SK-N-SH (cell line): Measurements from ENCODE around the gene RBM38. TPM values are rescaled to one million over a fixed set of nuclear protein-coding genes. Genes with fewer than 3 reads are reported as not detected.

Experiments used
- CTCF ChIA-PET: fragments of 300-600, 350-600 bp; formaldehyde crosslinking; extraction: SDS; loops from one replicate; lab custom pipeline; 2021; lab: Yijun Ruan, JAX
- POLR2A ChIA-PET: fragments of 350-600 bp; sonication (Branson Sonifier 250); formaldehyde crosslinking; extraction: SDS; loops from one replicate; lab custom pipeline; 2020; ENCODE audit warnings: antibody characterized with exemption, inconsistent platforms; lab: Yijun Ruan, JAX
- DNase-seq: peaks from one replicate; pipeline ENCODE4 v3.0.0; 2012
- H2AFZ ChIP-seq: fragments of 200-600 bp; sonication (generic); 2 replicates; pipeline ENCODE4 v1.8.1; 2016; ENCODE audit warnings: antibody characterized with exemption, mild to moderate bottlenecking, low read depth
- H3F3A ChIP-seq: fragments of 200-600 bp; sonication (generic); replicated peaks from 2 replicates; pipeline ENCODE3; 2016; ENCODE audit warnings: antibody characterized with exemption, mild to moderate bottlenecking; ENCODE audit not compliant: insufficient read depth
- H3K27ac ChIP-seq, 2 experiments: fragments of 200-500 bp in 1 of 2; fragments of 200-600 bp in 1 of 2; sonication (Bioruptor generic) in 1 of 2; sonication (generic), shearing (Covaris generic) in 1 of 2; 2 replicates each; pipeline versions ENCODE4 v1.5.1 to v1.6.1; 2014 to 2016; ENCODE audit warnings: low read depth in 2 of 2, inconsistent platforms in 1 of 2, low read length in 1 of 2, mild to moderate bottlenecking in 1 of 2, mixed read lengths in 1 of 2
- H3K27me3 ChIP-seq: fragments of 200-600 bp; sonication (generic), shearing (Covaris generic); 2 replicates; pipeline ENCODE4 v1.6.1; 2016; ENCODE audit warnings: mixed run types; ENCODE audit not compliant: insufficient read depth
- H3K36me3 ChIP-seq, 2 experiments: fragments of 200-500 bp in 1 of 2; fragments of 200-600 bp in 1 of 2; sonication (Bioruptor generic) in 1 of 2; sonication (generic) in 1 of 2; replicated peaks in 1 of 2; 2 replicates each; pipeline versions ENCODE3 to v1.5.1; 2014 to 2016; ENCODE audit warnings: low read length in 1 of 2, mild to moderate bottlenecking in 1 of 2; ENCODE audit not compliant: insufficient read depth in 2 of 2, control insufficient read depth in 1 of 2
- H3K4me1 ChIP-seq, 2 experiments: fragments of 200-500 bp in 1 of 2; fragments of 200-600 bp in 1 of 2; sonication (Bioruptor generic) in 1 of 2; sonication (generic), shearing (Covaris generic) in 1 of 2; 2 replicates each; pipeline versions ENCODE4 v1.5.1 to v1.6.1; 2014 to 2016; ENCODE audit warnings: low read depth in 1 of 2, low read length in 1 of 2, mixed run types in 1 of 2; ENCODE audit not compliant: insufficient read depth in 2 of 2, control insufficient read depth in 1 of 2
- H3K4me2 ChIP-seq: fragments of 200-600 bp; sonication (generic), shearing (Covaris generic); 2 replicates; pipeline ENCODE4 v1.6.1; 2017; ENCODE audit warnings: mixed run types
- H3K4me3 ChIP-seq, 2 experiments: fragments of 200-500 bp in 1 of 2; fragments of 200-600 bp in 1 of 2; sonication (Bioruptor generic) in 1 of 2; sonication (generic), shearing (Covaris generic) in 1 of 2; 2 replicates each; pipeline versions ENCODE4 v1.5.1 to v1.8.1; 2014 to 2016; ENCODE audit warnings: low read depth in 2 of 2, inconsistent platforms in 1 of 2, low read length in 1 of 2, mild to moderate bottlenecking in 1 of 2, mixed read lengths in 1 of 2, moderate library complexity in 1 of 2
- H3K79me2 ChIP-seq: fragments of 200-600 bp; sonication (generic); 2 replicates; pipeline ENCODE4 v1.8.1; 2017; ENCODE audit warnings: mild to moderate bottlenecking; ENCODE audit not compliant: insufficient read depth
- H3K9ac ChIP-seq: fragments of 200-600 bp; sonication (generic); 2 replicates; pipeline ENCODE4 v1.6.1; 2017; ENCODE audit warnings: mixed run types
- H3K9me2 ChIP-seq: fragments of 200-600 bp; sonication (generic); 2 replicates; pipeline ENCODE4 v1.6.1; 2017; ENCODE audit warnings: mixed run types
- H3K9me3 ChIP-seq: fragments of 200-600 bp; sonication (generic); 2 replicates; pipeline ENCODE4 v1.6.1; 2017; ENCODE audit warnings: mixed run types, mild to moderate bottlenecking, moderate library complexity
- H4K20me1 ChIP-seq: fragments of 200-600 bp; sonication (generic); 2 replicates; pipeline ENCODE4 v1.6.1; 2017; ENCODE audit warnings: mild to moderate bottlenecking, mixed run types; ENCODE audit not compliant: insufficient read depth
- CHD2 ChIP-seq: fragments of 150-350 bp; IDR thresholded peaks from 2 replicates; pipeline ENCODE4 v1.6.1; 2018; ENCODE audit warnings: low read length; ENCODE audit not compliant: partially characterized antibody
- EP300 ChIP-seq, 2 experiments: IDR thresholded peaks; 2 replicates each; pipeline versions ENCODE4 v1.4.0 to v1.6.1; 2012; ENCODE audit warnings: borderline replicate concordance in 1 of 2, low read depth in 1 of 2, low read length in 1 of 2
- EZH2phosphoT487 ChIP-seq: fragments of 200-600 bp; sonication (generic); IDR thresholded peaks from 2 replicates; pipeline ENCODE4 v1.6.1; 2017; ENCODE audit warnings: low read depth, mixed run types, mild to moderate bottlenecking, antibody characterized with exemption, moderate library complexity, borderline replicate concordance
- FOSL2 ChIP-seq: IDR thresholded peaks from 2 replicates; pipeline ENCODE4 v1.4.0; 2012; ENCODE audit warnings: low read depth, mild to moderate bottlenecking, moderate library complexity, borderline replicate concordance
- MXI1 ChIP-seq: IDR thresholded peaks from 2 replicates; pipeline ENCODE4 v1.6.1; 2012; ENCODE audit warnings: mild to moderate bottlenecking, low read depth, low read length, improper control_type of control experiment
- NFIC ChIP-seq: IDR thresholded peaks from 2 replicates; pipeline ENCODE4 v1.4.0; 2012; ENCODE audit warnings: borderline replicate concordance
- NRF1 ChIP-seq: IDR thresholded peaks from 2 replicates; pipeline ENCODE4 v1.6.1; 2012; ENCODE audit warnings: low read depth, mild to moderate bottlenecking, low read length
- RCOR1 ChIP-seq: fragments of 150-350 bp; IDR thresholded peaks from 2 replicates; pipeline ENCODE4 v1.6.1; 2017; ENCODE audit warnings: antibody characterized with exemption, low read length
- SMC3 ChIP-seq: IDR thresholded peaks from 2 replicates; pipeline ENCODE4 v1.6.1; 2012; ENCODE audit warnings: low read depth, low read length, improper control_type of control experiment
- TEAD4 ChIP-seq: IDR thresholded peaks from 2 replicates; pipeline ENCODE4 v1.4.0; 2012; ENCODE audit warnings: mild to moderate bottlenecking, borderline replicate concordance; ENCODE audit not compliant: insufficient read depth
- USF1 ChIP-seq: IDR thresholded peaks from 2 replicates; pipeline ENCODE4 v1.4.0; 2012; ENCODE audit warnings: low read depth, borderline replicate concordance
- WGBS: methylation state at CpG from one replicate; pipeline ENCODE4 v1.1.6; 2017; ENCODE audit warnings: low lambda C conversion rate; 5-methylcytosine and 5-hydroxymethylcytosine counted together
- polyA plus RNA-seq, 3 experiments: library from polyadenylated mRNA; depleted of rRNA; stranded (reverse); fragments of >200 nt; gene quantifications; 2 replicates each; pipeline ENCODE4 v1.2.3, GENCODE V29; 2012
- TF ChIP-seq, protein P1 (sequence below): IDR thresholded peaks from 2 replicates; pipeline ENCODE4 v1.4.0; 2012; ENCODE audit warnings: low read depth
- TF ChIP-seq, protein P2 (sequence below): IDR thresholded peaks from 2 replicates; pipeline ENCODE4 v1.6.1; 2012; ENCODE audit warnings: mild to moderate bottlenecking, low read depth, low read length, moderate library complexity
- TF ChIP-seq, protein P3 (sequence below): fragments of 200-600 bp; sonication (generic); IDR thresholded peaks from 2 replicates; pipeline ENCODE4 v1.6.1; 2017; ENCODE audit warnings: antibody characterized with exemption, mild to moderate bottlenecking, moderate library complexity
- TF ChIP-seq, protein P4 (sequence below): IDR thresholded peaks from 2 replicates; pipeline ENCODE4 v1.4.0; 2012; ENCODE audit warnings: low read depth, borderline replicate concordance

RBM38 gene
- polyA plus RNA-seq, 1 of the 3 experiments (the other 2 are of a cell fraction): 11.5 TPM

GRCh38 chr20:57396984-57397692 is 5.9 kb downstream of the RBM38 start:
- H3K9ac ChIP-seq: no peak overlapping the region
- H3K4me1 ChIP-seq: peaks cover 0 to 30% of the 10 kb centered on the region in 2 experiments; a peak in 1 of 4 replicates
- H3K9me2 ChIP-seq: no peaks in the 10 kb centered on the region
- ChIA-PET POLR2A (no interaction called here), CTCF (interaction anchor here (1.5 to 2.6 kb wide), 3 partner anchors 15 to 99 kb away, joined by 5 to 7 read pairs (median 5); no protein-coding TSS in a partner anchor)
- H4K20me1 ChIP-seq: no peaks in the 10 kb centered on the region
- H2AFZ ChIP-seq: no peak overlapping the region
- TF ChIP-seq NRF1: no peak
- no peak for TF ChIP-seq SMC3
- TF ChIP-seq RCOR1: no peak
- no peak for TF ChIP-seq TEAD4
- no peak for TF ChIP-seq NFIC
- TF ChIP-seq EZH2phosphoT487: no peak
- TF ChIP-seq USF1: no peak
- TF ChIP-seq, protein P1, sequence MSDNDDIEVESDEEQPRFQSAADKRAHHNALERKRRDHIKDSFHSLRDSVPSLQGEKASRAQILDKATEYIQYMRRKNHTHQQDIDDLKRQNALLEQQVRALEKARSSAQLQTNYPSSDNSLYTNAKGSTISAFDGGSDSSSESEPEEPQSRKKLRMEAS: no peak
- no peak for TF ChIP-seq EP300 (IDR thresholded peaks at IDR 0.05; ENCODE audit: borderline replicate concordance in 1 of 2, low read depth in 1 of 2, low read length in 1 of 2)
- H3K79me2 ChIP-seq: peaks cover 12% of the 10 kb centered on the region
- H3K36me3 ChIP-seq: peaks cover 0 to 39% of the 10 kb centered on the region in 2 experiments
- no peak overlapping the region for H3K4me3 ChIP-seq
- no peaks in the 10 kb centered on the region for H3F3A ChIP-seq
- no peak for DNase-seq
- WGBS: 95% methylated on average over 12 of the region's 16 CpGs
- H3K9me3 ChIP-seq: no peaks in the 10 kb centered on the region
- H3K27ac ChIP-seq: no peak overlapping the region; a peak in 1 of 4 replicates
- H3K27me3 ChIP-seq: no peaks in the 10 kb centered on the region
- no peak overlapping the region for H3K4me2 ChIP-seq

- H3K4me1 ChIP-seq: peaks cover 0 to 24% of the 10 kb centered on the region in 2 experiments; a peak in 1 of 4 replicates
- no peak overlapping the region for H2AFZ ChIP-seq
- ChIA-PET CTCF (interaction anchor here (1.7 to 2.6 kb wide), 2 partner anchors 16 to 98 kb away, joined by 5 to 7 read pairs; no protein-coding TSS in a partner anchor), POLR2A (no interaction called here)
- H3K9me3 ChIP-seq: no peaks in the 10 kb centered on the region
- H3K27me3 ChIP-seq: no peaks in the 10 kb centered on the region
- DNase-seq: no peak
- WGBS: 86% methylated on average over 13 of the region's 13 CpGs
- peaks cover 7% of the 10 kb centered on the region; the same call in 1 of the 2 replicates for H3K79me2 ChIP-seq
- H3K9ac ChIP-seq: no peak overlapping the region
- H3K4me2 ChIP-seq: no peak overlapping the region
- no peaks in the 10 kb centered on the region for H4K20me1 ChIP-seq
- no peaks in the 10 kb centered on the region for H3K9me2 ChIP-seq
- no peak overlapping the region for H3K4me3 ChIP-seq
- H3K36me3 ChIP-seq: peaks cover 0 to 41% of the 10 kb centered on the region in 2 experiments
- H3K27ac ChIP-seq: peak overlapping the region in 1 of 2 experiments; percentile 20; a peak in 1 of 4 replicates
- H3F3A ChIP-seq: no peaks in the 10 kb centered on the region
- TF ChIP-seq MXI1: no peak
- TF ChIP-seq, protein P2, sequence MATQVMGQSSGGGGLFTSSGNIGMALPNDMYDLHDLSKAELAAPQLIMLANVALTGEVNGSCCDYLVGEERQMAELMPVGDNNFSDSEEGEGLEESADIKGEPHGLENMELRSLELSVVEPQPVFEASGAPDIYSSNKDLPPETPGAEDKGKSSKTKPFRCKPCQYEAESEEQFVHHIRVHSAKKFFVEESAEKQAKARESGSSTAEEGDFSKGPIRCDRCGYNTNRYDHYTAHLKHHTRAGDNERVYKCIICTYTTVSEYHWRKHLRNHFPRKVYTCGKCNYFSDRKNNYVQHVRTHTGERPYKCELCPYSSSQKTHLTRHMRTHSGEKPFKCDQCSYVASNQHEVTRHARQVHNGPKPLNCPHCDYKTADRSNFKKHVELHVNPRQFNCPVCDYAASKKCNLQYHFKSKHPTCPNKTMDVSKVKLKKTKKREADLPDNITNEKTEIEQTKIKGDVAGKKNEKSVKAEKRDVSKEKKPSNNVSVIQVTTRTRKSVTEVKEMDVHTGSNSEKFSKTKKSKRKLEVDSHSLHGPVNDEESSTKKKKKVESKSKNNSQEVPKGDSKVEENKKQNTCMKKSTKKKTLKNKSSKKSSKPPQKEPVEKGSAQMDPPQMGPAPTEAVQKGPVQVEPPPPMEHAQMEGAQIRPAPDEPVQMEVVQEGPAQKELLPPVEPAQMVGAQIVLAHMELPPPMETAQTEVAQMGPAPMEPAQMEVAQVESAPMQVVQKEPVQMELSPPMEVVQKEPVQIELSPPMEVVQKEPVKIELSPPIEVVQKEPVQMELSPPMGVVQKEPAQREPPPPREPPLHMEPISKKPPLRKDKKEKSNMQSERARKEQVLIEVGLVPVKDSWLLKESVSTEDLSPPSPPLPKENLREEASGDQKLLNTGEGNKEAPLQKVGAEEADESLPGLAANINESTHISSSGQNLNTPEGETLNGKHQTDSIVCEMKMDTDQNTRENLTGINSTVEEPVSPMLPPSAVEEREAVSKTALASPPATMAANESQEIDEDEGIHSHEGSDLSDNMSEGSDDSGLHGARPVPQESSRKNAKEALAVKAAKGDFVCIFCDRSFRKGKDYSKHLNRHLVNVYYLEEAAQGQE: no peak
- no peak for TF ChIP-seq CHD2
- TF ChIP-seq, protein P3, sequence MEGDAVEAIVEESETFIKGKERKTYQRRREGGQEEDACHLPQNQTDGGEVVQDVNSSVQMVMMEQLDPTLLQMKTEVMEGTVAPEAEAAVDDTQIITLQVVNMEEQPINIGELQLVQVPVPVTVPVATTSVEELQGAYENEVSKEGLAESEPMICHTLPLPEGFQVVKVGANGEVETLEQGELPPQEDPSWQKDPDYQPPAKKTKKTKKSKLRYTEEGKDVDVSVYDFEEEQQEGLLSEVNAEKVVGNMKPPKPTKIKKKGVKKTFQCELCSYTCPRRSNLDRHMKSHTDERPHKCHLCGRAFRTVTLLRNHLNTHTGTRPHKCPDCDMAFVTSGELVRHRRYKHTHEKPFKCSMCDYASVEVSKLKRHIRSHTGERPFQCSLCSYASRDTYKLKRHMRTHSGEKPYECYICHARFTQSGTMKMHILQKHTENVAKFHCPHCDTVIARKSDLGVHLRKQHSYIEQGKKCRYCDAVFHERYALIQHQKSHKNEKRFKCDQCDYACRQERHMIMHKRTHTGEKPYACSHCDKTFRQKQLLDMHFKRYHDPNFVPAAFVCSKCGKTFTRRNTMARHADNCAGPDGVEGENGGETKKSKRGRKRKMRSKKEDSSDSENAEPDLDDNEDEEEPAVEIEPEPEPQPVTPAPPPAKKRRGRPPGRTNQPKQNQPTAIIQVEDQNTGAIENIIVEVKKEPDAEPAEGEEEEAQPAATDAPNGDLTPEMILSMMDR: no peak
- no peak for TF ChIP-seq USF1
- TF ChIP-seq, protein P4, sequence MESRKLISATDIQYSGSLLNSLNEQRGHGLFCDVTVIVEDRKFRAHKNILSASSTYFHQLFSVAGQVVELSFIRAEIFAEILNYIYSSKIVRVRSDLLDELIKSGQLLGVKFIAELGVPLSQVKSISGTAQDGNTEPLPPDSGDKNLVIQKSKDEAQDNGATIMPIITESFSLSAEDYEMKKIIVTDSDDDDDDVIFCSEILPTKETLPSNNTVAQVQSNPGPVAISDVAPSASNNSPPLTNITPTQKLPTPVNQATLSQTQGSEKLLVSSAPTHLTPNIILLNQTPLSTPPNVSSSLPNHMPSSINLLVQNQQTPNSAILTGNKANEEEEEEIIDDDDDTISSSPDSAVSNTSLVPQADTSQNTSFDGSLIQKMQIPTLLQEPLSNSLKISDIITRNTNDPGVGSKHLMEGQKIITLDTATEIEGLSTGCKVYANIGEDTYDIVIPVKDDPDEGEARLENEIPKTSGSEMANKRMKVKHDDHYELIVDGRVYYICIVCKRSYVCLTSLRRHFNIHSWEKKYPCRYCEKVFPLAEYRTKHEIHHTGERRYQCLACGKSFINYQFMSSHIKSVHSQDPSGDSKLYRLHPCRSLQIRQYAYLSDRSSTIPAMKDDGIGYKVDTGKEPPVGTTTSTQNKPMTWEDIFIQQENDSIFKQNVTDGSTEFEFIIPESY: no peak
- no peak for TF ChIP-seq FOSL2
Observed at GRCh38 chr20:57397693-57398108, 6.5 kb downstream of the RBM38 start.
